ENCODE results near the gene GALNT12.

The GALNT12 gene

GRCh38 chr9:98807070-98807813, at the start of gene GALNT12:
GALNT12 (plus strand) TSS chr9:98807670; CDS start chr9:98807699, 29 bp downstream.
- DNase-seq = peak; percentile 48

GRCh38 chr9:98760231-98760630, 47.2 kb upstream of the GALNT12 start:
- DNase-seq = no peak

GRCh38 chr9:98763986-98764745, 43.3 kb upstream of the GALNT12 start:
- DNase-seq = peak; percentile 35

GRCh38 chr9:98765256-98765655, 42.2 kb upstream of the GALNT12 start:
- DNase-seq = no peak

GRCh38 chr9:98766586-98766985, 40.9 kb upstream of the GALNT12 start:
- DNase-seq = no peak

- no peak for DNase-seq
These were observed 40.3 kb upstream of the GALNT12 start for GRCh38 chr9:98767196-98767595.

- no peak for DNase-seq
These were observed 39.6 kb upstream of the GALNT12 start for GRCh38 chr9:98767915-98768314.

- DNase-seq = no peak
These were observed 39.1 kb upstream of the GALNT12 start for GRCh38 chr9:98768344-98768743.

- no peak for DNase-seq
These were observed 36.8 kb upstream of the GALNT12 start for GRCh38 chr9:98770717-98771116.

- no peak for DNase-seq
These were observed 36.1 kb upstream of the GALNT12 start for GRCh38 chr9:98771209-98771874.

GRCh38 chr9:98772364-98773155, 34.9 kb upstream of the GALNT12 start:
- DNase-seq = no peak

- DNase-seq = no peak
These were observed 33.7 kb upstream of the GALNT12 start for GRCh38 chr9:98773721-98774120.

GRCh38 chr9:98774746-98775145, 32.7 kb upstream of the GALNT12 start:
- DNase-seq = peak; percentile 37

- DNase-seq = peak; percentile 73
These were observed 31.5 kb upstream of the GALNT12 start for GRCh38 chr9:98775831-98776441.

- no peak for DNase-seq
These were observed 29.9 kb upstream of the GALNT12 start for GRCh38 chr9:98777618-98778017.

GRCh38 chr9:98778251-98778650, 29.2 kb upstream of the GALNT12 start:
- DNase-seq = no peak

GRCh38 chr9:98778711-98779530, 28.5 kb upstream of the GALNT12 start:
- no peak for DNase-seq

- no peak for DNase-seq
These were observed 27.3 kb upstream of the GALNT12 start for GRCh38 chr9:98780059-98780749.

- DNase-seq = no peak
These were observed 25.7 kb upstream of the GALNT12 start for GRCh38 chr9:98781588-98782383.

Measured in EL (cell line).